Measurements from ENCODE around the gene CIAO3. TPM values are rescaled to one million over a fixed set of nuclear protein-coding genes. Genes with fewer than 3 reads are reported as not detected.

CIAO3 gene
- total RNA-seq, 1 donor from 2014 or later: 37.6 TPM

- intact Hi-C loops (cut with micrococcal nuclease): no loop called here
These were observed 3.8 kb downstream of the CIAO3 start for GRCh38 chr16:736936-737481.

DNA sequence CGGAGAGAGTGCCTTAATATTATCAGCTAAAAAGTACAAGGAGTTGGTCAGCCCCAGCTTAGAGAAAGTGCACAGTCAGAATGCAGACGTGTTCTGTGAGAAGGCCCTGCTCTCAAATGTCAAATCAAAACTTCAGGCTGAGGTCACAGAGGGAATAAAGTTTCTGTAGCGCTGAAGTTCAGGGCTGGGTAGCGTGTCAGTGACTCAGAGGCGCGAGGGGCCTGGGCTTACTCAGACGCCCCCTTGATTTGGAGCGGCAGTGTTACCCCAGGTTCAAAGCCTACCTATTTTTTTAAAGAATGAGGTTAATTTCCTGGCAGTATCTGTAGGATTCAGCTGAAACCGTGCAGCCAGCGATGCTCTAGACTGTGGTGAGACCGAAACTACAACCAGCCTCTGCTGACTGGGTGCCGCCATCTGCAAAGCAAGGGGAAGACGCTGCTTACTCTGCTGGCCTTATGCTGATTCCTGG lies 4.8 kb downstream of the CIAO3 start:
- intact Hi-C loops (cut with micrococcal nuclease): no loop called here

GRCh38 chr16:734981-735881 lies 5.6 kb downstream of the CIAO3 start:
- intact Hi-C loops (cut with micrococcal nuclease): no loop called here

GRCh38 chr16:734208-734980 lies 6.4 kb downstream of the CIAO3 start:
- intact Hi-C loops (cut with micrococcal nuclease): no loop called here

DNA sequence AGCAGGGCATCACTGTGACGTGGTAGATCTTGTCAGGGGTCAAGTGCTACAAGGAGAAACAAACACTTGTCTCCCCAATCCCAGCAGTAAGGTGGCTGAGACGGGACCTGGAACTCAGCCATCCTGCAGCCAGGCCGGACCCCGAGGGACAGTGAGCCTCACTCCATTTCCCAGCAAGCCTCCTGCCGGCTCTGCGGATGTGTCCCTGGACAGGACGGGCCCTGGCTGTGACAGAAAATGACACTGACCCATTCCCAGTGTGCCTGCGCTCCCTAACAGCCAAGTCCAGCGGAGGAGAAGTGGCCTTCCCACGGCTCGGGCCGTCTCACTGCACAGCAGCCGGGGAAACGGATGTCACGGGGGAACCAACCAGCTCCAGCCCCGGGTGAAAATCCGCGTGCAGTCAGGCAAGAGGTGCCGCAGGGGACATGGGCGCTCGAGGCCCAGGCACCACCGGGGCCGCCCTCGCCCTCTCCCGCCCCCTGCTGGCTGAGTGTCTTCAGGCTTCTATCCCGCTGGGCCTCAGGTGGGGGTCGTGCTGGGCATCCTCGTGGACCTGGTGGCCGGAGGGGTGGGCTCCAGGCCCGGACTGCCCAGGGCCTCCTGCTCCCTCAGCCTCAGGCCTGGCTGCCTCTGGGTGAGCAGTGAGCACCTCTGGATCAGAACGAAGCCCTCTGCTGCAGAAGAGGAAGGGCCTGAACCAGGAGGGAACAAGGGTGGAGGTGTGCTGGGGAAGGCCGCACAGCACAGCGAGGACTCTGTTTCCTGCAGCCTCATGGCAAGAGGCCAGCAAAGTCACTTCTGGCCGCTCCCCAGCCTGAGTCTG lies 7.2 kb downstream of the CIAO3 start:
- intact Hi-C loops (cut with micrococcal nuclease): no loop called here

- intact Hi-C loops (cut with micrococcal nuclease): no loop called here
These were observed 7.9 kb downstream of the CIAO3 start for GRCh38 chr16:732936-733335.

DNA sequence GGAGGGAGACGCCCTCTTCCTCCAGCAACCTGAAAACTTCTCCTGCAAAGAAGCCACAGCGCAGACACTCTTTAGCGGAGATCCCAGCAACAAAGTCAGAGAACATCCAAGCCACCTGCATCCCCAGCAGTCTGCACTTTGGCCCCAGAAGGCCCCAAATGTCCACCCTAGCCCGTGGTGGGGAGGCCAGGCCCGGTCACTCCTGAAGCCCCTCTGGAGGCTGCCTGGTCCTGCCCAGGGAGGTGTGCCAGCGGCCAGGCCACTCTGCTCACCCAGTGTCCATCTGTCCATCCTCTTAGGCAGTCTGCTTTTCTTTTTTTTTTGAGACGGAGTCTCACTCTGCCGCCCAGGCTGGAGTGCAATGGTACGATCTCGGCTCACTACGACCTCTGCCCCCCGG lies 8.5 kb downstream of the CIAO3 start:
- intact Hi-C loops (cut with micrococcal nuclease): no loop called here

DNA sequence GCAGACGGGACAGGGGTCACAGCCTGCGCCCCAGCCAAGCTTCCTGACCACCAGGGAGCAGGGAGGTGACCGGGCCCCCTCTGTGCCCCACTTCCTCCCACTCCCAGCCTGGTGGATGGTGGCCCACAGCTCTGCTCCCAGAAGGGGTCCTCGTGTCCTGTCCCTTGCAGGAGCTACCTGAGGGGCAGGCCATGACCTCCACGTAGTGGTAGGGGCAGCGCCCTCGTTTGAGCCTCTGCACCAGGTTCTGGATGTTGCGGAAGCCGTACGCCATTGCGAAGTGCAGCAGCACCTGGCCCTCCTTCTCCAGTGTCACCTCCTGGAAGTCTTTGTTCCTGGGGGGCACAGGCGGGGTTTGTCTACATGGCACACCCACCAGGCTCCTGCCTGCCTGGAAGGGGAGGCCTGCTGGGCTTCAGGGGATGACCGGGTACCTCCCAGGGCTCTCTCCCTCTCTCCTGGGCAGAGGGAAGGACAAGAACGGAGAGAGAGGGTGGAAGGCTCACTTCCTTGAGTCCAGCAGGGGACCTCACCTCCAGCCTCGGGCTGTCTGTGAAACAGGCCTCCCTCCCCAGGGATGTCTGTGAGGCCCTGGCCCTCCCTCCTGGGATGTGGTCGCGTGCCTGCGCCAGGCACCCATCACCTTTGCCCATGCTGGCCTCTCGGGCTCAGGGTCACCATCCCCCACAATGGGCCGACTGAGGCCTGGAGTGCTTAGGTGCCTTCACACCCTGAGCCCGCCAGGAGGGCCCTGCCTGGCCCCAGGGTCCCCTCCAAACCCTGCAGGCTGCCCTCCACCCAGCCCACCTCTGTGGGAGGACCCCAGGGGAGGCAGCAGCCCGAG lies 9.9 kb downstream of the CIAO3 start:
- intact Hi-C loops (cut with micrococcal nuclease): no loop called here

GRCh38 chr16:729768-730665 lies 10.8 kb downstream of the CIAO3 start:
- intact Hi-C loops (cut with micrococcal nuclease): no loop called here

DNA sequence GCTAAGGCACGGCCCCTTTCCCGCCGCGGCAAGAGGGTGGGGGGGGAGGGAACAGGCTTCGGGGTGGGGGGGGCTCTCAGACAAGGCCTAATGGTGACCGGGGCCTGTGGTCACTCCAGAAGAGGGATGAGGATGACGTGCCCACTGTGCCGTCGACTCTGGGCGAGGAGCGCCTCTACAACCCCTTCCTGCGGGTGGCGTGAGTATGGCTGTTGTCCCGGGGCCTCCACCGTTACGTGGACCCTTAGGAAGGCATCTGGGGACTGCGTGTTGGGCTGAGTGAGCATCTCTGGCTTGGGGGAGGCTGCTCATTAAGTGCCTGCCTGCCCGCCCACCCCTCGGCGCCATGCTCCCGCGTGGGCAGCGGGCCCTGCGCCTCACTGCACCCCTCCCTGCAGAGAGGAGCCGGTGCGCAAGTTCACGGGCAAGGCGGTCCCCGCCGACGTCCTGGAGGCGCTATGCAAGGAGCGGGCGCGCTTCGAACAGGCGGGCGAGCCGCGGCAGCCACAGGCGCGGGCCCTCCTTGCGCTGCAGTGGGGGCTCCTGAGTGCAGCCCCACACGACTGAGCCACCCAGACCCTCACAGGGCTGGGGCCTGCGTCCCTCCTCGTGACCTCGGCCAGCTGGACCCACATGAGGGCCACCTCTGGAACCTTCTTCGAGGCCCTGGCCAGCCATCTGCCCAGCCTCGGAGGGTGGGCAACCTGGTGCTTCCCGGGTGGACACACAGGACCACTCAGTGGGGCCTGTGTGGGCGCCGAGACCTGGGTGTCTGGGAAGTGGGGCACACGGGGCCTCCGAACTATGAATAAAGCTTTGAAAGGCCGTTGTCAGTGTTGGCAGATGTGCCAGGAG lies 11.7 kb downstream of the CIAO3 start:
- intact Hi-C loops (cut with micrococcal nuclease): no loop called here

- intact Hi-C loops (cut with micrococcal nuclease): no loop called here
These were observed 12.5 kb downstream of the CIAO3 start for GRCh38 chr16:728131-728889.

GRCh38 chr16:727291-727977 lies 13.4 kb downstream of the CIAO3 start:
- intact Hi-C loops (cut with micrococcal nuclease): no loop called here

- intact Hi-C loops (cut with micrococcal nuclease): no loop called here
These were observed 14.1 kb downstream of the CIAO3 start, which contains the start of the genes CCDC78 and HAGHL for GRCh38 chr16:726438-727290. Gene CCDC78, minus strand, starts transcription at chr16:726443. Its CDS starts 76 bp downstream, at chr16:726367. Gene HAGHL, plus strand, starts transcription at chr16:727106. Its CDS starts 404 bp downstream, at chr16:727510.

DNA sequence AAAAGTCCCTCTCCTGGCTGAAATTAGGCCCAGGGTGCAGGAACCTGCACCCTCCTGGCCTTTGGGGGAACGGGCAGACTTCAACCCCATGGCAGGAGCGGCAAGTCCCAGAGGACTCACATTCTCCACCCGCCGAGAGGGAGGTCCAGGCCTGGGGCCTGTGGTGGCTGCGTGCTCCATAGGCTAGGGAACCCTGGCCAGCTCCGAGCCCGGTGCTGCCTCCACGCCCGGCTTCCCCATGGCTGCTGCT lies 14.7 kb downstream of the CIAO3 start:
- intact Hi-C loops (cut with micrococcal nuclease): no loop called here

- intact Hi-C loops (cut with micrococcal nuclease): no loop called here
These were observed 15.2 kb downstream of the CIAO3 start for GRCh38 chr16:725463-726187.

DNA sequence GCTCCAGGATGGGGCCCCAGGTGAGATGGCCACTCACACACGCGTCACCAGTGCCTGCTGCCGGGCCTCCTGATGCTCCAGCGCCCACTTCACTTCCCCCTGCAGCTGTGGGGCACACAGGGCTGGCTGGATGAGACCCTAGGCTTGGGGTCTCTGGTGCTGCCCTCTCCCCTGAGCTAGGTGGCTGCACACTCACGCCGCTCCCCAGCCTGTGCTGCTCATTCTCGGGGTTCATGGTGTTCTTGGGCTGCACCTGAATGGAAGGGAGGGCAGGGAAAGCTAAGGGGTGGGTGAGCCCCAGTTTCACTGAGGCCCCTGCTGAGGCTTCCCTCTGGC lies 15.8 kb downstream of the CIAO3 start:
- intact Hi-C loops (cut with micrococcal nuclease): no loop called here
